SK-N-MC (cell line): ENCODE data around the gene SMYD1.

Experiments
- DNase-seq: peaks from one replicate; pipeline ENCODE4 v3.0.0-alpha.2; 2011; ENCODE audit warnings: low read depth, low spot score
- H3K27ac ChIP-seq: fragments of 200-600 bp; sonication (generic); 2 replicates; pipeline ENCODE4 v1.5.1; 2016; ENCODE audit warnings: mixed run types
- H3K36me3 ChIP-seq: fragments of 200-600 bp; sonication (generic); 2 replicates; pipeline ENCODE4 v1.6.1; 2017; ENCODE audit warnings: antibody characterized with exemption, low read length, mixed read lengths; ENCODE audit not compliant: insufficient read depth
- H3K4me3 ChIP-seq: fragments of 200-600 bp; sonication (generic); 2 replicates; pipeline ENCODE4 v1.5.1; 2016
- H3K9ac ChIP-seq: fragments of 200-600 bp; sonication (generic); 2 replicates; pipeline ENCODE4 v1.8.0; 2017; ENCODE audit warnings: mixed run types, mixed read lengths; ENCODE audit not compliant: insufficient read length
- H3K9me3 ChIP-seq: fragments of 200-600 bp; sonication (generic); 2 replicates; pipeline ENCODE4 v1.6.1; 2017; ENCODE audit warnings: low read depth, mild to moderate bottlenecking, antibody characterized with exemption, low read length, moderate library complexity, mixed read lengths
- EZH2 ChIP-seq: fragments of 200-600 bp; sonication (generic); IDR thresholded peaks from one replicate; pipeline ENCODE4 v1.6.1; 2017; ENCODE audit warnings: antibody characterized with exemption
- FOXP2 ChIP-seq: optimal IDR thresholded peaks from 2 replicates; pipeline ENCODE3; 2011; ENCODE audit warnings: mild to moderate bottlenecking, moderate library complexity; ENCODE audit not compliant: insufficient read depth; ENCODE audit errors: extremely low read length, control extremely low read depth
- POLR2AphosphoS5 ChIP-seq: IDR thresholded peaks from 2 replicates; pipeline ENCODE4 v1.6.1; 2012; ENCODE audit warnings: mild to moderate bottlenecking, low read depth, low read length, borderline replicate concordance

Gene SMYD1

DNA sequence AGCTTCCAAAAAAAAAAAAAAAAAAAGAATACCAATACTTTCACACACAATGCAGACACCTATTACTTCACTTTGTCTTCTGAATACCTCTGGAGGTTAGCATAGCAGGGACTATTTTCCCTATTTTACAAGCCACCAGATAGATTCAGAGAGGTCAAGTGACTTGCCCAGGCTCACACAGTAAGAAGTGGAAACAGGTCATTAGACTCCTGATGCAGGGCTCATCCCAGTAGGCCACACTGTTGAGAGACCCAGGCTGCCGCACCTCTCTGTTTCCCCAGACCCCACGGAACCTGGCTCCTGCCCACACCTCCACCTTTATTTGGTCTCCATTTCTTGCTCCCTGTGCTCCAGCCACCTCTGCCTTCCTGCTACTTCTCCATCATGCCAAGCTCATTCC lies 19.4 kb downstream of the SMYD1 start:
- H3K9ac ChIP-seq, result no peak overlapping the region
- no peak overlapping the region for H3K27ac ChIP-seq
- H3K9me3 ChIP-seq, result no peaks in the 10 kb centered on the region
- H3K36me3 ChIP-seq, result no peaks in the 10 kb centered on the region
- DNase-seq, result no peak
- TF ChIP-seq EZH2 (no peak), FOXP2 (no peak), POLR2AphosphoS5 (no peak)
- no peak overlapping the region for H3K4me3 ChIP-seq

DNA sequence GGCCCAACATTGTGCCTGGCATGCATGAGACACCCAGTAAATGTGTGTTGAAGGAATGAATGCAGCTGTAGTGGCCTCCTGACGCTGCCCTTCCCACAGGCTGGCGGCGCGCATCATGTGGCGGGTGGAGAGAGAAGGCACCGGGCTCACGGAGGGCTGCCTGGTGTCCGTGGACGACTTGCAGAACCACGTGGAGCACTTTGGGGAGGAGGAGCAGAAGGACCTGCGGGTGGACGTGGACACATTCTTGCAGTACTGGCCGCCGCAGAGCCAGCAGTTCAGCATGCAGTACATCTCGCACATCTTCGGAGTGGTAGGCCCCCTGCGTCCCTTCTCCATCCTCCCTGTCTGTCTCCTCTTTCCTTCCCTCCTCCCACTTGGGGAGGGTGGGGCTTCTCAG lies 20.1 kb downstream of the SMYD1 start:
- H3K27ac ChIP-seq, result no peak overlapping the region
- H3K9me3 ChIP-seq, result no peaks in the 10 kb centered on the region
- H3K4me3 ChIP-seq, result no peak overlapping the region
- H3K36me3 ChIP-seq, result no peaks in the 10 kb centered on the region
- DNase-seq, result no peak
- TF ChIP-seq EZH2 (no peak), FOXP2 (no peak), POLR2AphosphoS5 (no peak)
- no peak overlapping the region for H3K9ac ChIP-seq

- no peak overlapping the region for H3K9ac ChIP-seq
- no peaks in the 10 kb centered on the region for H3K9me3 ChIP-seq
- DNase-seq, result no peak
- no peak overlapping the region for H3K27ac ChIP-seq
- no peak for TF ChIP-seq EZH2
- TF ChIP-seq FOXP2, result no peak
- no peak for TF ChIP-seq POLR2AphosphoS5
- no peak overlapping the region for H3K4me3 ChIP-seq
- H3K36me3 ChIP-seq, result no peaks in the 10 kb centered on the region
Observed at GRCh38 chr2:88088999-88089398, 21.4 kb downstream of the SMYD1 start.

DNA sequence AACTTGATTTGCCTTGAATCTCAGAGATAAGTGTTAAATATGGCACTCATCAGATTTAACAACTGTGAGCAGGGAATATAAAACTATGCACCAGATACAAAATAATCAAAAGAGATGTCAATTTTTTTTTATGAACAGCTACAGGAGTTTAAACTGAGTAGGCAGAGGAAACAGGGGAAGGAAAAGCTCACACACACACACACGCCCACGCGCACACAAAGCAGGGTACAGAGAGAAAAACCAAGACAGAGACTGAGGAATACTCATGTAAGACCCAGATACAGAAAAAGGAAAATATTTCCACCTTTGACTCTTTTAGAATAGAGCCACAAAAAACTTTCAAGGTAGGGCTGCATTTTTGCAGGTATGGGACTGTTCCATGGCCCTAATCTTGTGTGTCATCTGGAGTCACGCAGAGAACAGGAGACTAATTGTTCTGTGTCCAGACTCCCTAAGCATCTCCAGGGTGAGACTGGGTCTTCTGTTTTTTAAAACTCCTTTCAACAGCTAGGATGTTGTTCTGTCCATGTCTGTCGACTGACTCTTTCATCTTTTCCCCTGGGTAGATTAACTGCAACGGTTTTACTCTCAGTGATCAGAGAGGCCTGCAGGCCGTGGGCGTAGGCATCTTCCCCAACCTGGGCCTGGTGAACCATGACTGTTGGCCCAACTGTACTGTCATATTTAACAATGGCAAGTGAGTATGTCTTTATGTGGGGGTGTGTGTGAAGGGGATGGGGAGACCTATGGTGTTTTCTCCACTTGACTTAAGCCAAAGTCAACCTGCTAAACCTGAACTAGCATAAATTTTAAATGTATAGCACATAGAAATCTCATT lies 23.0 kb downstream of the SMYD1 start:
- no peaks in the 10 kb centered on the region for H3K36me3 ChIP-seq
- TF ChIP-seq POLR2AphosphoS5, result no peak
- TF ChIP-seq FOXP2, result no peak
- TF ChIP-seq EZH2, result no peak
- no peak overlapping the region for H3K27ac ChIP-seq
- DNase-seq, result no peak
- H3K9me3 ChIP-seq, result no peaks in the 10 kb centered on the region
- no peak overlapping the region for H3K4me3 ChIP-seq
- H3K9ac ChIP-seq, result no peak overlapping the region

- H3K9me3 ChIP-seq, result no peaks in the 10 kb centered on the region
- no peak overlapping the region for H3K27ac ChIP-seq
- no peaks in the 10 kb centered on the region for H3K36me3 ChIP-seq
- no peak overlapping the region for H3K4me3 ChIP-seq
- no peak for DNase-seq
- TF ChIP-seq FOXP2 (no peak), POLR2AphosphoS5 (no peak), EZH2 (no peak)
- H3K9ac ChIP-seq, result no peak overlapping the region
Observed at GRCh38 chr2:88091943-88092342, 24.3 kb downstream of the SMYD1 start.

GRCh38 chr2:88092773-88093172 lies 25.1 kb downstream of the SMYD1 start:
- H3K9me3 ChIP-seq, result no peaks in the 10 kb centered on the region
- H3K9ac ChIP-seq, result no peak overlapping the region
- no peak for DNase-seq
- no peak overlapping the region for H3K27ac ChIP-seq
- no peaks in the 10 kb centered on the region for H3K36me3 ChIP-seq
- TF ChIP-seq FOXP2 (no peak), EZH2 (no peak), POLR2AphosphoS5 (no peak)
- no peak overlapping the region for H3K4me3 ChIP-seq

- no peak overlapping the region for H3K9ac ChIP-seq
- H3K9me3 ChIP-seq, result no peaks in the 10 kb centered on the region
- no peaks in the 10 kb centered on the region for H3K36me3 ChIP-seq
- no peak overlapping the region for H3K4me3 ChIP-seq
- no peak for TF ChIP-seq POLR2AphosphoS5
- TF ChIP-seq FOXP2, result no peak
- no peak for DNase-seq
- no peak overlapping the region for H3K27ac ChIP-seq
Observed at GRCh38 chr2:88095022-88095421, 27.4 kb downstream of the SMYD1 start.

- Histone ChIP-seq H3K4me3 (no peak overlapping the region), H3K9me3 (no peaks in the 10 kb centered on the region), H3K9ac (no peak overlapping the region), H3K27ac (no peak overlapping the region), H3K36me3 (no peaks in the 10 kb centered on the region)
- no peak for DNase-seq
- TF ChIP-seq POLR2AphosphoS5 (no peak), FOXP2 (no peak), EZH2 (no peak)
Observed at GRCh38 chr2:88096708-88097107, 29.1 kb downstream of the SMYD1 start.

DNA sequence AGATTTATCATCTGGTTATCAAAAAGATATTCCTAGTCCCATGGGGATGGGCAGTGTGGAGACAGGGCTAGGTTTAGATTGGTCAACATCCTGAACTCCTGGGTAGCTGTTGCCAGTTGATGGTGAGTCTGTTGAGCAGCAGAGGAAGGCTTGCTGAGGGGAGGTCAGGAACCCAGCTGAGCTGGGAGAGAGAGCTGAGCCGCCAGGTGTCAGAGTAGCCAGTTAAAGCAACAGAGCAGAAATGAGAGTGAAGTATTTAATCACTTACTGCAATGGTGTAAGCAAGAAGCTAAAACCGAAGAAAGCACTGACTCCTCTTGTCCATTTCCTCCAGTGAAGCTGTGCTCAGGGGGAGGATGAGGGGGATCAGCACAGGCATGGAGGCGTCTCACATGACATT lies 29.6 kb downstream of the SMYD1 start:
- Histone ChIP-seq H3K36me3 (no peaks in the 10 kb centered on the region), H3K9ac (no peak overlapping the region), H3K4me3 (no peak overlapping the region), H3K27ac (no peak overlapping the region), H3K9me3 (no peaks in the 10 kb centered on the region)
- TF ChIP-seq FOXP2, result no peak
- no peak for TF ChIP-seq EZH2
- TF ChIP-seq POLR2AphosphoS5, result no peak
- no peak for DNase-seq
